HG03469 (cell line): ENCODE data around the gene RPP30.
"Not testable (repeated sequence)": the region's sequence is repeated elsewhere in the genome, so short reads cannot be mapped to it uniquely, and the experiment has no call there.

ENCODE experiments used
- ATAC-seq: cut with Tn5 transposase; IDR thresholded peaks from one replicate; pipeline ENCODE4 v1.9.1; 2021; ENCODE audit warnings: mild to moderate bottlenecking, moderate library complexity, moderate number of reproducible peaks; ENCODE audit not compliant: unreplicated experiment

Gene RPP30

DNA sequence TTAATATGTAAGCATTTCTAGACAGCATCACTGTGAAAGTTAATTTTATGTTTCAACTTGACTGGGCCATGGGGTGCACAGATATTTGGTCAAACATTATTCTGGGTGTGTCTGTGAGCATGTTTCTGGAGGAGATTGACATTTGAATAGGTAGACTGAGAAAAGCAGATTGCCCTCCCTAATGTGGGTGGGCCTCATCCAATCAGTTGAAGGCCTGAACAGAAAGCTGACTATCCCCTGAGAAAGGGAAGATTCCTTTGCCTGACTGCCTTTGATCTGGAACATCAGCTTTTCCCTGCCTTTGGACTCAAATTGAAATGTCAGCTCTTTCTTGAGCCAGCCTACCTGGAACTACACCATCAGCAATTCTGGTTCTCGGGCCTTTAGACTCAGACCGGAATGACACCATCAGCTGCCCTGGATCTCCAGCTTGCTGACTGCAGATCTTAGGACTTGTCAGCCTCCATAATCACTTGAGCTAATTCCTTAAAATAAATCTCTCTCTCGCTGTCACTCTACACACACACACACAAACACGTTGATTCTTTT lies 5.7 kb upstream of the RPP30 start:
- no peak for ATAC-seq

DNA sequence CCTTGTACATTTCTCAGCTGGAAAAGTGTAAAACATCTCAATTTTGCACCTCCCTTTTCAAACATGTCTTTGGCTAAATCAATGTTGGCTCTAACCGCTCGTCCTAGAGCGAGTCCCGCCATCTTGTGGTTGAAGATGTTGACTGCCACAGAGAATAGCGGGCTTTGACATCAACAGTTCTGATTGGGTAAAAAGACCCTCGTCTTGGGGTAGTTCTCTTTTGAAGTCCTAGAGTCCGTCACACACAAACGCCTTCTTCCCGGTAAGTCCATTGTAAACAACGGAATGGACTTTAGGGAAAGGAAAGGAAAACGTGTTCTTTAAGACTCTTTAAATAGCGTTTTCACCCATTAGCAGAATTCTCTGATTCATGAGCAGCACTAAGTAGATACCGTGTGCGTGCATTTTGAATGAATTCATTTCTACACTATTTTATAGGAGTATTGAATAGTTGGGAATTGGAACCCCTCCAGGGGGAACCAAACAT lies 452 bp upstream of the RPP30 start:
- ATAC-seq = peak; percentile 2

DNA sequence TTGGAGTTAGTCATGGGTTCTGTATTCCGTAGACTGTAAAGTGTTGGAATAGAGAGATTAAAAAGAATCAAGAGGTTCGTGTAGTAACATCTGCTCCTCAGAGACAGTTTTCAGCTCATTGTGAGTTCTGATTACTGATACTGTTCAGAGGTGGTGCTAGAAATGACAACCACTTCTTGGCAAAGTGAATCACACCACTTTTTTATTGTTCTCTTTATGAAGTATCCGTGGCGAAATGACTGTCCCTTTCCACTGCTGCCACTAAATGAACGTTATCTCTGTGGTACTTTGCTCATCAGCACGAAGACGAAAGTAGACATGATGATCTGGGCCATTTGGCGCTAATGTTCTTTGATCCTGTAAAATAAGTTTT lies 860 bp downstream of the RPP30 start:
- ATAC-seq = no peak

DNA sequence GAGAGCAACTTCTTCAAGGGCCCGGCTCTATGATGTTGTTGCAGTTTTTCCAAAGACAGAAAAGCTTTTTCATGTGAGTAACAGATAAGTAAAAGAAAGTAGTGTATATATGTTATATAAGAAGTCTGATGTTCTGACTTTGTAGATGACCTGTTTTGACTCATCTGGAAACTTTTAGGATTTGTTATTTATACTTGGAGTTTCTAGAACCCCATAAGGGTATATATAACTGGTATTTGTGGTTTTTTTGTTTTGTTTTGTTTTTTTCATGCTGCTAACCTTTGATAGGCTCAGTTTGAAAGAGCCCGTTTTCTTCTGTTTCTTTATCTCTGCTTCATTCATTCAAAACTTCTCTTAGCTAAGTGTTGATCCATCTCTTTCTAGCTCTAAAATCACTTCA lies 7.3 kb downstream of the RPP30 start:
- no peak for ATAC-seq

DNA sequence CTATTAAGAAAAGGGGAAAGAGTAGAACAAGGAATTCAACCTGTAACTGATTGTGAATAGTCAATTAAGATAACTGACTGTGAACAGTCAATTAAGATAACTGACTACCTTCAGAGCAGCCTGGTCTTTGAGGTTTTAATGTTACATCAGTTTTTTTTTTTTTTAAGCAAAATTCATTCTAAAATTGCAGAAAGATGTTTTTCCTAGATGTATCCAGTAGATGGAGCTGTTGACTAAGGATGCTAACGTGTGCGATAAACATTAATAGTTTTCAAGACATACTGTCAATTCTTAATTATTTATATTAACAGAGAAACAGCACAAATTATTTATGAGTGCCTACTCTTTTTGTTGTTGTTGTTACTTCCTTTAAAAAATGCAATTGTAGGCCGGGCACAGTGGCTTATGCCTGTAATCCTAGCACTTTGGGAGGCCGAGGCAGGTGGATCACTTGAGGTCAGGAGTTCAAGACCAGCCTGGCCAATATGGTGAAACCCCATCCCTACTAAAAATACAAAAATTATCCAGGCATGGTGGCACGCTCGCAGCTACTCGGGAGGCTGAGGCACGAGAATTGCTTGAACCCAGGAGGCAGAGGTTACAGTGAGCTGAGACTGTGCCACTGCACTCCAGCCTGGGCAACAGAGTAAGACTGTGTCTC lies 8.4 kb downstream of the RPP30 start:
- not testable (repeated sequence) for ATAC-seq

DNA sequence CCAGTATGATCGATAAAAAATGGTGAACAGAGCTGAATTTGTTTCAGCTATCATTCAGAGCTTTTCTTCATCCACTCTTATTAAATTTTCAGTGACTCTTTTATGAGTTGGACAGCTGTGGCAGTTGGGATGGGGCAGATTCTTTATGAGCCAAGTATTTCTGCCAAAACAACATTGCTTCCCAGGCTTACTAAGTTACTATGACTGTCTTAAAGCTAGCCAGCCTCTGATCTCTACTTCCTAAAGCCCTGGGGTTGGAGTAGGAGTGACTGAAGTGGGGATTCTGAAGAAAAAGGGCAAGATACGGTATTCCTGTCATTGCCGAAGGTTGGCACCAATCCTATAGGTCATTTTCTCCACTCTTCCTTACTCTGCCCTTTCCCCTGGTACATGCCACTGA lies 12.7 kb downstream of the RPP30 start:
- no peak for ATAC-seq

DNA sequence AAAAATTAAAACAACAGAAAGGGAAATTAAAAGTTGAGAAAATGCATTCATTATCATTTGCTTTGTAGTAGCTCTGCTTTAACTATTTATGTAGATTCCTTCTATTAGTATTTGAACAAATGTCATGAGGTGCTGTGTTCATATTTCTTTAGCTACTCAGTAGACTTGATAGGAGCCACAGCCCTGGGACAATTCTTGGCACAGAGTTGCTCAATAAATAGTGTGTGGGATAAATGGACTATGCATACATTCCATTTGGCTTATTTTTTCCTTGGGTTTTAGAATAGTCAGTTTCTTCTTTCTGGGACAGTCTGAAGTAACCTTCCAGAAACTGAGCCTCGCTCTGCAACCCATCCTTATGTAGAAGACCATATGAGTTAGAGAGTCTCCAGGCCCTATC lies 13.4 kb downstream of the RPP30 start:
- no peak for ATAC-seq

DNA sequence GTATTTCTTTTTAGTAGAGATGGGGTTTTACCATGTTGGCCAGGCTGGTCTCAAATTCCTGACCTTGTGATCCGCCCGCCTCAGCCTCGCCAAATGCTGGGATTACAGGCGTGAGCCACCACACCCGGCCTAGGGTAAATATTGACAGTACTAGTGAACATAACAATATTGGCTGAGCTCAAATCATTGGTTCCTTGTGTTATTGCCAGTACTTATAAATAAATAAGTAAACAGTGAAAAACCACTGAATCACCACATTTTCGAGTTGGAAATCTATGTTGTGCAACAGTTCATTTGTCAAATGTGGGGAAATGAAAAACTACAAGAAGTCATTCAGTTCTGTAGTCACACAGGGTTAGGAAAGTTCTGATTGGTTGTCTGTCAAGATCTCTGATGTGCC lies 15.8 kb downstream of the RPP30 start:
- ATAC-seq = no peak

DNA sequence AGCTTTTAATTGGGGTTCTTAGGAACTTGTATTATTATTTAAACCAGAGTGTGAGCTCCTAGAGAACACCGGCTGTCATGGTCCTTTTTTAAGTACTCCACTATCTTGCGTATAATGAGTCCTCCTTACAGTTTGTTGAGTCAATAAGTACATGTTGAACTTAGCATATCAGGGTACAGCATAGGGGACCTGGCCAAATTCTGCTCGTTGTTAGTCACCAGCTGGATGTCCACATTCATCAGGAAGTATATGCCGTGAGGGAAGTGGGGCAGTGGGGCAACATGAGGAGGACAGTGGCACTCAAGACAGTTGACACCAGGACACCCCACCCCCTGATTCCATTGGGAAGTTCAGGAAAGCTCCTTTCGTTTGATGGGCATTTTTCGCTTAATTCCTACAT lies 16.6 kb downstream of the RPP30 start:
- no peak for ATAC-seq

DNA sequence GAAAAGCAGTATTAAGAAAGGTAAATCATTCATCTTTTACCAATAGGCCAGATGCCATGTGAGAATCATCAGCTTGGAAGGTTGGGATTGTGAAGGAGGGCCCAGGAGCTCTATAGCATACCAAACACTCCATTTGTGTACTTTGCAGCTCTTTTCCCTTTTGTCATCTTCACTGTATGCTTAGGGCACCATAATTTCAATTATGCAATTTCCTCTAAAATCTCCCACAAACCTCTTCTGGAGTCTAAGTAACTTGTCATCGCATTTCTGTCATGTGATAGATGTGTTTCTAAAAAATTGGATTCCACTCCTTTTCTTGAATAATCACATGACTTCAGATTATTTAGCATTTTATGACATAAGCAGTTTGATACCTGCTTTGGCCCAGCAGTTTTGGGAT lies 17.9 kb downstream of the RPP30 start:
- ATAC-seq = no peak

DNA sequence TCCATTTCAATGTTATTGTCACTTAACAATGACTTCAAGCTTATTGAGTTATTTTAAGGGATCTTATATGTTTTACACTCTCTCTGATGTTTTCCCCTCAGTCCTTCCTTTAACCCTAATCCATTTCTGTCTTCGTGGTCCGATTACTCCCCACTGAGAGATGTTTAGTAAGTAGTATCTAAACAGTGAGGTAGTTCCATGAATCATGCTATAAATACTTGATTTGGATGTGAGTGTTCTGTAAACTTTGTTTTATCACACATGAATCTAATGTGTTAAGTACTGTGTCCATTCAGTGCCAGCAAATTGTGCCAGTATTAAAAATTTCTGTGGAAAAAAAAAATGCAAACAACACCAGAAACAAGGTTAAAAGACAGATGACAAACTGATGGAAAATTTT lies 18.6 kb downstream of the RPP30 start:
- ATAC-seq = no peak

DNA sequence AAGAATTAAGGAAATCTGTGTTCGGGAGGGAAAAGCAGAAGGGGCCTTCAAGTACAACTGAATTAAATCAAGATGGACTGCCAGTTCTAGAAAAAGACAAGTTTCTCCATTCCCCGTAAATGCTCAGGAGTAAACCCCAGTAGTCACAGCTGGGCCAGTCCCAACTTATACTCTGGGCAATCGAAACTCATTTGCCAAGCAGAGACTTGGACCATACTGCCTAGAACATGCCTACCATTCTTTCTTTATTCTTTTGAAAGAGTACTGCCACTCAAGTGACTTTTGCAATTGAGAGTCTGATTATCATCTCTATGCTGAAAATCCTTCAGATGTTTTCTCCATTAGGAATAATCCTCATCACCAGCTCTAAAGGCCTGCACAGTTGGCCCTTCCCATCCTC lies 21.4 kb downstream of the RPP30 start:
- ATAC-seq = no peak

DNA sequence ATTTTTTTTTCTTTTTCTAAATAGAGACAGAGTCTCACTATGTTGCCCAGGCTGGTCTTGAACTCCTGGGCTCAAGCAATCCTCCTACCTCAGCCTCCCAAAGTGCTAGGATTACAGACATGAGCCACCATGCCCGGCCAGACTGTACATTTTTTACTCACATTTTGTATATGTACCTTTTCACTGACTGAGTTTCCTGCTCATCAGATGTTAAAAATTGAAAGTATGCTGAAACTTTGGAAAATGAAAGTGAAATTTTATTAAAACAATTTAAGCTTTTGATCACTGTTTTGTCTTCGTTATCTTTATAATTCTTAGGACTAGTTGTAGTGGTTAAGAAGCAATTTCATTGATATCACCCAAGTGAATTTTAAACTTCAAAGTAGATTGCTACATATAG lies 25.1 kb downstream of the RPP30 start:
- not testable (repeated sequence) for ATAC-seq

DNA sequence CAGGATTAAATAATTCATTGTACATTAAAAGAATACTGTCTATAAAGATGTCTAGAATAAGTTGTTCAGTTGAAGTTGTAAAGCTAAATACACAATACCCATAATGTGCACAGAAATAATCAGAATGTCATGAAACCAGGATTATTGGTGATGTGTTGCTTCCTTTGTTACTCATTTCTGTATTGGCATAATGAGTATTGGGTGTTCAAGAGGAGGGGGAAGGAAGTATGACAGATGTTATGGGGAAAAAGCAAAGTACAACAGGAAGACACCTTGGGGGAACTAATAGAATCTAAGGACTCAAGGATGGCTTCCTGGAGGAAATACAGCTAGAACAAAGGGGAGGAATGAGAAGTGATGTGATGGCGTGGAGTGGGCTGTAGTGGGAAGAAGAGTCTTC lies 34.2 kb downstream of the RPP30 start:
- ATAC-seq = no peak

DNA sequence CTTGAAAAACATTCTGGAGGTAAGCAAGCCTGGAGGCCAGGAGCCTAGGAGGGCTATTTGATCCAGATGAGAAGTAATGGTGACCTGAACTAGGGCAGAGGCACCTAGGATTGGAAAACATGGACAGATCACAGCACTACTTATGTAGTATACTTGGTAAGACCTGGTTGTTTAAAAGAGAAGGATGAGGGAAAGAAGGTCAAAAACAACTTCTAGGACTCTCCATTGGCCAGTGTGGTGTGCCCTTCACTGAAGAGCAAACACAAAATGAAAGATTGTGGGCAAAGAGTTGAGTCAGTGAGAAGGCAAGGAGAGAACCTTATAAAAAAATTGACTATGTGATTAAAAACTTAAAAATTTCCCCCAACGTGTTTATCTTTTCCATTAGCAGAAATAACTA lies 34.8 kb downstream of the RPP30 start:
- ATAC-seq = no peak

DNA sequence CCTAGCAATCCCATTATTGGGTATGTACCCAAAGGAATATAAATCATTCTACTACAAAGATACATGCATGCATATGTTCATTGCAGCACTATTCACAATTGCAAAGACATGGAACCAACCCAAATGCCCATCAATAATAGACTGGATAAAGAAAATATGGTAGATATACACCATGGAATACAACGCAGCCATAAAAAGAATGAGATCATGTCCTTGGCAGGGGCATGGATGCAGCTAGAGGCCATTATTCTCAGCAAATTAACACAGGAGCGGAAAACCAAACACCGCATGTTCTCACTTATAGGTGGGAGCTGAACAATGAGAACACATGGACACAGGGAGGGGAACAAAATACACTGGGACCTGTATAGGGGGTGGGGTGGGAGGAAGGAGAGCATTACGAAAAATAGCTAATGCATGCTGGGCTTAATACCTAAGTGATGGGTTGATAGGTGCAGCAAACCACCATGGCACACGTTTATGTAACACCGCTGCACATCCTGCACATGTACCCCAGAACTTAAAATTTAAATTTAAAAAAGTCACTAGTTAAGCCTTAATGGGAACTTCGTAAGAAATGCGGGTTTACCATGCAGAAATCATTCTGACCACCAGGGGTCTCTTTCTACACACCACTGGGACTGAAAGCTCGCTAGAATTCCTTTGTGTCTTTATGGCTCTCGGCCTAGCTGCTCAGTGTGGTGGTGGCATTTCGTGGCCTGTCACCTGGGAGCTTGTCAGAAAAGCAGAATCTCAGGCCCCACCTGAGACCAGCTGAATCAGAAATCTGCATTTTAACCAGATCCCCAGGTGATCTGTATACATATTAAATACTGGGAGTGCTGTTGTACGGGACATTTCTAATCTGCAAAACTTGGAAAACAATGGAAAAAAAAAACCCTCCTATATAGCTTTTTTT lies 39.6 kb downstream of the RPP30 start:
- peak; percentile 84 for ATAC-seq

DNA sequence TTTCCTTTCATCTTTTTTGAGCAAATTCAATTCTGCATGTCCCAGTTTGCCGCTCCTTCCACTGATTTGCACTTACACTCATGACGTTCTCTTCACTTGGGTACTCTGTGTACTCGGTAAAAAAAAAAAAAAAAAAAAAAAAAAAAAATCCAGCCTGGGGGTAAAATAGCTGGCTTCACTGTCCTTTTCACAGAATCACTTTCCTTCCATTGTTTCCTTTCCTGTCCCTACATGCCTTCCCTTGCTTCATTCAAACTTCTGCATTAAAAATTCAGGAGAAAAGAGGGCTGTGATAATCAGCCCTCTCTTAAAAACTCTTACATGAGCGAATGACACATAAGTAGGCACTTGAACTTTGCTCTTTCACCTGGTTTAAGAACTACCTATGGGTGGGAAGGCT lies 40.4 kb downstream of the RPP30 start:
- ATAC-seq = no peak

DNA sequence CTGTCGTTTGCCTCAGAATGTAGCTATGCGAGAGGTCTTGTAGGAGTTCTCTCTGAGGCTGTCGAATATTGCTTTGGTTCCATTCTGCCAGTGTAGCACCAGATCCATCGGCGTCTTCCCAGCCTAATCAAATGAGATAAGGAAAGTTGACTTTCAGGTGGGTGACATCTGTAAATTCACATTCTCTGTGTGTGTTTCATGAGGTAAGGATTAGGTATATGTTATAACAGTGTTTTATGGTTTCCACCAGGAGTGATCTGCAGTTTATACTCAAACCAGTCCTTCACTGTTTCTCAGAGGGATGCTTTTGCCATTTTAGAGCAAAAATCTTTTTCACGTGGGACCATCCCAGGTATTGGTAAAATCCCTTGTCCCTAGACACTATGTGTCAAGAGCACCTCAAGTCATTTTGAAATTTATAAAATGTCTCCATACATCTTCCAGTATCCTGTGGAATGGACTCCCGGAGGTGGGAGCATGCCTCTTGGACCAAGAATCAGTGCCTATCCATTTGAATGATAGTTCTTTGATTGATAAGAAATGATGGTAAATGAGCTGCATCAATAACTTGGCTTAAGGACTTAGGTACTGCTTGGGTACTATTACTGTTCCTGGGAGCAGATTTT lies 41.2 kb downstream of the RPP30 start:
- ATAC-seq = no peak

DNA sequence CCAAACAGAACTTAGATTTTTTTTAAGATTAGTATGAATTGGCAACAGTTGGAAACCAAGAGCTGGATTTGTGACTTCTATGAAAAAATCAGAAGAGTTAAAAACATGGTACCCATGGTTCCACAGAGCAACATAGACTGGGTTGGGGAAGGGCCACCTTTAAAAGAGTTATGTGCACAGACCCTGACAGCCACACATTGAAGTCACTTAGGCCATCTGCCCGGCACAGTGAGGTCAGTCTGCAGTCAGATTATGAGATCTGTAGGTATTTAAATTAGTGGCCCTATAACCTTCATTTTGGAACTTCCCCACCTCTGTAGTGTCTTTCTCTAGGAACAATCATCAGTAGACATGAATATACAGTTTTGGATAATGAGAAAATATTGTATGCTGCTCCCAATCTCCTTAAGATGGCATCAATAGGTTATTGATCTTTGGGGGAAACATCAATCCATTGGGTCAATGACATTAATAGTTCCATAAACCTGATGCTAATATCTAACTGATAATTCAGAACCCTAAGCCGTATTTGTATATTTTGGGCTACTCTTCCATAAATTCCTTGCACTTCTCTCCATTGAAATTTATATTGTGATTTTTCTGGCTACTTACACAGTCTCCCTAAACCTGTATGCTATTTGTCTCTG lies 42.1 kb downstream of the RPP30 start:
- ATAC-seq = no peak

DNA sequence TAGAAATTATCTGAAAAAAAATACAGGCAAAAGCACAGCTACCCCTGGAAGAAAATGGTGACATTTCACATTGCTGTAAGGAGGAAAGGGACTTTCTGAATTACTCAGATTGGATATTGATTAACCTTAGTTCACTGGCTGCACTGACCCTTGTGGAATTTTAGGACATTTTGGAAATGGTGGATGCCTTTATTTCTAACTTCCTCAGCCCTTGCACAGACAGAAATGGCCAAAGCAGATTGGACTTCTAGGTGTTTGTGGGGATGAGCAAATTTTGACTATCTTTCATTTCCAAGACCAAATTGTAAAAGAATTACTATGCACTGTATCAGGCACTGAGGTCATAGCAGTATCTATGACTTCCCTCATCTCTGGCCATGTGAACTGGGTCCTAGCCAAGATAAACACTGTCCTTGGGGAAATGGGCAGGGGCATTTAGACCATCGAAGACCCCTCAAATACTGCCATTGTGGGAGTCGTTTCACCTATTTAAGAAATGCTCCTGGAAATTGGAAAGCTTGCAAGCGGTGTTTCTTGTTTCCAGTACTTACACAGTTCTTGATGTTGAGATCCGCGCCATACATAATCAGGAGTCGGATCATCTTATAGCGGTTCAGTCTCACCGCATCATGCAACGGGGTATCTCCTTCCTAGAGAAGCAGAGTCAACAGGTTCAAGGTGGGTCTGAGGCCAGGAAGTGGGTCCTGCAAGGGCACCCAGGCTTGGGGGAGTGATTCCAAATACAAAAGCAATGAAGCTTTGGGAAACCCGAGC lies 43.4 kb downstream of the RPP30 start:
- ATAC-seq = no peak
